ENCODE results near the gene LDLRAD4.
"Not testable (repeated sequence)": the region's sequence is repeated elsewhere in the genome, so short reads cannot be mapped to it uniquely, and the experiment has no call there.

The LDLRAD4 gene

DNA sequence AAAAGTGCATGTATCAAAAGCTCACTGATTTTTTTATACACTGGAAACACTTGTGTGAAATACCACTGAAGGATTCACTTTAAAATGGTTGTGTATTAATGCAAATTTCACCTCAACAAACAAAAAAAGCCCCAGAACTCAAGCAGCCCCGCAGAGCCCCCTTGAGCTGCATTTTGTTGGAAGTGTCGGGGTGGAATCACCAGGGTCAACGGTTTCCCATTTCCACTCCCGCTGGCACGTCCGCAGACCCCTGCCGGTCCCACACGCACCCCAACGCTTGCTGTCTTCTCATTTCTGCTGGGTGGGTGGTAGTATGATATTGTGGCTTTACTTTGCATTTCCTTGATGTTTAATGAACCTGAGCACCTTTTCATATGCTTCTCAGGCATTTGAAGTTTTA is 268.1 kb downstream of the LDLRAD4 start:
- Histone ChIP-seq H3K9ac (no peak overlapping the region), H3K36me3 (ENCODE audit: insufficient read depth) (no peaks in the 10 kb centered on the region), H3K4me2 (no peak overlapping the region), H4K20me1 (ENCODE audit: insufficient read depth) (no peaks in the 10 kb centered on the region), H3K27ac (no peak overlapping the region), H3K4me3 (IDR thresholded peaks at IDR 0.05; ENCODE audit: insufficient read depth, low read depth, low read length) (no peak overlapping the region), H2AFZ (ENCODE audit: low read depth) (no peak overlapping the region), H3K27me3 (ENCODE audit: insufficient read depth, low read depth) (no peaks in the 10 kb centered on the region), H3K4me1 (ENCODE audit: low read depth, poor library complexity, severe bottlenecking) (no peaks in the 10 kb centered on the region), H3K79me2 (ENCODE audit: insufficient read depth, low read depth) (no peaks in the 10 kb centered on the region)
- no peak for TF ChIP-seq CTCF (conservative IDR thresholded peaks at IDR 0.05; ENCODE audit: low read depth, low read length)

DNA sequence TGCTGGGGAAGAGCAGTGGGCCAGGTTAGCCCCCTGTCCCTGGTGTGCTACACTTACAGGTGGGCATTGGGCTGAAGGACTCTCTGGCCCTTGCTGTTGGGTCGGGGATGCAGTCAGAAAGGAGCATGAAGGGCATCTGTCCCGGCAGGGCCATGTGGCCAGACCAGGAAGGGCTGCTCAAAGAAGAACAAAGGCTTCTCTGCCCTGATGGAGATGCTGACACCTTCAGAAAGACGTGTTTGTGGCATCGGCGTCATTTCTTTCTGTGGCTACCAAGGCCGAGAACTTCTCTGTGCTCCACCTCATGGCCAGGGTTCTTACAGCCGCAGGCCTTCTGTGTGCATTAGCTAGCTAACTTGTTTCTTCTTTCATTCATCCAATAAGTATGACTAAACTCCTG is 268.7 kb downstream of the LDLRAD4 start:
- no peak overlapping the region for H3K9ac ChIP-seq
- H3K27ac ChIP-seq = no peak overlapping the region
- H3K36me3 ChIP-seq (ENCODE audit: insufficient read depth) = no peaks in the 10 kb centered on the region
- no peaks in the 10 kb centered on the region for H4K20me1 ChIP-seq (ENCODE audit: insufficient read depth)
- H3K27me3 ChIP-seq (ENCODE audit: insufficient read depth, low read depth) = no peaks in the 10 kb centered on the region
- no peak for TF ChIP-seq CTCF (conservative IDR thresholded peaks at IDR 0.05; ENCODE audit: low read depth, low read length)
- H2AFZ ChIP-seq (ENCODE audit: low read depth) = no peak overlapping the region
- no peaks in the 10 kb centered on the region for H3K4me1 ChIP-seq (ENCODE audit: low read depth, poor library complexity, severe bottlenecking)
- no peak overlapping the region for H3K4me2 ChIP-seq
- H3K79me2 ChIP-seq (ENCODE audit: insufficient read depth, low read depth) = no peaks in the 10 kb centered on the region
- H3K4me3 ChIP-seq (IDR thresholded peaks at IDR 0.05; ENCODE audit: insufficient read depth, low read depth, low read length) = no peak overlapping the region

DNA sequence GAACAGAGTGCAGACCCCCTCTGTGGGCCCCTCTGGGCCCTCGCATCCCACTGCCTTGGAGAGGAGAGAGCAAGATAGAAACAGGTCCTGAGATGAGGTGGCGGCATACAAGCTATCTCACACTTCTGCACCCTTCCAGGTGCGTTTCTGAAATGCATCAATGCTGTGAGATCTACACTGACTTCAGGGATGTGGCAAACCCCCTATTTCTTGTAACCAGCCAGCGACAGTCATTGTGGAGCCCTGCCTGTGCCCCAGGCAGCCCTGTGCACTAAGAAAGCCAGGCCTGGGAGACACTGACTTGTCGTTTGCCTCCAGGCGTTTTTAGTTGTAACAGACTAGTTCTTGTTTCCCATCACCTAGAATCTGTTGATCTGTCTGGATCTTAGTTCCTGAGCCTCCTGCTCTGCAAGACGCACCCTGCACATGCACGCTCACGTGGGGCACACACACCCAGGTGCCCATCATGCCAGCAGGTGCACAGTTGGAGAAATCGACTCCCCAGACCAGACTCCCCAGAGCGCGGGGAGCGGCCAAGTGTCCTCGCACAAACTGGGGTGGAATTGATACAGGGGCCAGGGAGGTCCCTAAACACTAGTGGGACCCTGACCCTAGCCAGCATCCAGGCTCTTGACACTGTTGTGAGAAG is 269.8 kb downstream of the LDLRAD4 start:
- Histone ChIP-seq H3K4me2 (no peak overlapping the region), H3K4me1 (ENCODE audit: low read depth, poor library complexity, severe bottlenecking) (no peaks in the 10 kb centered on the region), H3K27ac (no peak overlapping the region), H3K27me3 (ENCODE audit: insufficient read depth, low read depth) (no peaks in the 10 kb centered on the region), H3K9ac (no peak overlapping the region), H3K79me2 (ENCODE audit: insufficient read depth, low read depth) (no peaks in the 10 kb centered on the region), H2AFZ (ENCODE audit: low read depth) (no peak overlapping the region), H3K36me3 (ENCODE audit: insufficient read depth) (no peaks in the 10 kb centered on the region), H3K4me3 (IDR thresholded peaks at IDR 0.05; ENCODE audit: insufficient read depth, low read depth, low read length) (no peak overlapping the region), H4K20me1 (ENCODE audit: insufficient read depth) (no peaks in the 10 kb centered on the region)
- no peak for TF ChIP-seq CTCF (conservative IDR thresholded peaks at IDR 0.05; ENCODE audit: low read depth, low read length)

GRCh38 chr18:13489303-13489702 is 270.7 kb downstream of the LDLRAD4 start:
- not testable (repeated sequence) for H3K27me3 ChIP-seq (ENCODE audit: insufficient read depth, low read depth); H2AFZ ChIP-seq (ENCODE audit: low read depth); H3K27ac ChIP-seq; H3K4me1 ChIP-seq (ENCODE audit: low read depth, poor library complexity, severe bottlenecking); H3K4me2 ChIP-seq; H3K79me2 ChIP-seq (ENCODE audit: insufficient read depth, low read depth); H3K36me3 ChIP-seq (ENCODE audit: insufficient read depth); H4K20me1 ChIP-seq (ENCODE audit: insufficient read depth); H3K4me3 ChIP-seq (IDR thresholded peaks at IDR 0.05; ENCODE audit: insufficient read depth, low read depth, low read length); H3K9ac ChIP-seq

- Histone ChIP-seq H3K9ac (no peak overlapping the region), H3K4me2 (no peak overlapping the region), H3K4me3 (IDR thresholded peaks at IDR 0.05; ENCODE audit: insufficient read depth, low read depth, low read length) (no peak overlapping the region), H2AFZ (ENCODE audit: low read depth) (no peak overlapping the region), H3K27me3 (ENCODE audit: insufficient read depth, low read depth) (no peaks in the 10 kb centered on the region), H3K27ac (no peak overlapping the region), H3K4me1 (ENCODE audit: low read depth, poor library complexity, severe bottlenecking) (no peaks in the 10 kb centered on the region), H4K20me1 (ENCODE audit: insufficient read depth) (no peaks in the 10 kb centered on the region), H3K36me3 (ENCODE audit: insufficient read depth) (no peaks in the 10 kb centered on the region), H3K79me2 (ENCODE audit: insufficient read depth, low read depth) (no peaks in the 10 kb centered on the region)
- no peak for TF ChIP-seq CTCF (conservative IDR thresholded peaks at IDR 0.05; ENCODE audit: low read depth, low read length)
Measured at GRCh38 chr18:13491138-13491537, 272.6 kb downstream of the LDLRAD4 start.
